GM18907 (cell line): ENCODE results near the gene MEPE.
"Not testable (repeated sequence)": the region's sequence is repeated elsewhere in the genome, so short reads cannot be mapped to it uniquely, and the experiment has no call there.

Experiments
- ATAC-seq: cut with Tn5 transposase; IDR thresholded peaks from one replicate; pipeline ENCODE4 v1.9.1; 2021; ENCODE audit warnings: mild to moderate bottlenecking, moderate library complexity; ENCODE audit not compliant: unreplicated experiment

MEPE gene

DNA sequence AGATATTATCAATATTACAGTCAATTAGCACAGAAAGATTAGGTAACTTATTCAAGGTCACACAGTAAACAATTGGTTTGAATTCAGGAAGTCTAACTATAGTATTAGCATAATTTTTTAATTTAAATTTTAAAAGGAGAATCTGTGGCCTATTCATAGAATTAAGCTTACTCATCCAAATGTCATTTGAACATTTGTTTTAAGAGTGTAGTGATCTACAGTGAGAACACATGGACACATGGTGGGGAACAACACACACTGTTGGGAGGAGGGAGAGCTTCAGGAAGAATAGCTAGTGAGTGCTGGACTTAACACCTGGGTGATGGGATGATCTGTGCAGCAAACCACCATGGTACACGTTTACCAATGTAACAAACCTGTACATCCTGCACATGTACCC, 48.3 kb downstream of the MEPE start:
- no peak for ATAC-seq

DNA sequence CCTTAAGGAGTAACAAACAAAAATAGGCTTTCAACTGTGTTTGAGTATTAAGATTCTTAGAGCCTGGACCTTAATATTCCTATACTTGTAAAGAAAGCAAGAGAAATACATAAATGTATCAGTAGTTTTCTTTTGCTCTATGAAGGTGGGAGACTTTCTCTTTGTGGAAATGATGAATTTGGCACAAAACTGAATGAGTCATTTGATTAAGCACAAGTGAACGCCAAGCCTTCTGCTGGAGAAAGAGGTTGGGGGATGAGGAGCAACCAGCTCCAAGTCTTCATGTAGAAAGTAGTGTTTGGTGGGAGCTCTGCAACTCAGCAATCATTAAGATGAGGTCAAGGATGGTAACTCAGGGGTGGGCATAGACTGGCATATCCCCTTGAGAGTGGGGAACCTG, 49.6 kb downstream of the MEPE start:
- no peak for ATAC-seq

DNA sequence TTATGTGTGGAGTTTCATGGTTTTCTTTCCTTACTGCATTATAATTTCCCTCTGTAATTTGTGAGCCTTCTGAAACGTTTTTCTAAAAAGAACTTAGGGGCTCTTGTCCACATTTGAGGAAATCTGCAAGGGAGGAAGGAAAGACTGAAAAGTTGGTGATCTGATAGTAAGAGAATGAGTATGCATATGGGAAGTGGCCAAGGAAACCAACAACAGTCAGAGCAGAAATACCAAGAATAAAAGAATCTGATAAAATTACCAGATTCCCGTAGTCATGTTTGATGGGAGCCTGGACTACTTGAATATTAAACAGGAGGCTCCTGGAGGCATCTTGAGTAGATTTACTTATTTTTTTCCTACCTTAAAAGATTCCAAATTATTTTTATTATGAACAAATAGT, 50.1 kb downstream of the MEPE start:
- ATAC-seq: no peak

DNA sequence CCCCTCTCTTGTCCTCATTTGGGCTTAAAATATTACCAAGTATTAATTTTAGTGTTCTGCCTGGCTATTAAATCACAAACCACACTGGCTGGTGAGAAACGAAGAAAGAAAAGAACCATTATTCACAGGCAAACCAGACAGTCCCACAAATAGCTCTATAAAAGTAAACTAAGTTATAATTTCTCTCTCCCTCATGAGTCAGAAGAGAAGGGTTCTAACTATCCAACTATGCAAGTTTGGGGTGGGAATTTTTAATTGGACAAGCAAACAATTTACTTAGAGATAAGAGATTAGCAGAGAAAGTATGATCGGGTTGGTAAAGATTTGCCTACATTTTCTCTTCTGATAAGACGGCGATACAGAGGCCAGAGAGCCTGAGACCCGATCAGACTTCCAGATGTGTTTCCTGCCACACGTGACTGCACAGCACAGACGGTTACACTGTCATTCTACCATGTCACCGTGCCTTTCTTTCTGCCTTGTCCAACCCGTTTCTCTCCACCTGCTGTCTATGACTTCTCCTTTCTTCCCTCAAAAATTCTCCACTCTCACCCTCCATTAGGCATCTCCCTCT, 52.3 kb downstream of the MEPE start:
- ATAC-seq: no peak

DNA sequence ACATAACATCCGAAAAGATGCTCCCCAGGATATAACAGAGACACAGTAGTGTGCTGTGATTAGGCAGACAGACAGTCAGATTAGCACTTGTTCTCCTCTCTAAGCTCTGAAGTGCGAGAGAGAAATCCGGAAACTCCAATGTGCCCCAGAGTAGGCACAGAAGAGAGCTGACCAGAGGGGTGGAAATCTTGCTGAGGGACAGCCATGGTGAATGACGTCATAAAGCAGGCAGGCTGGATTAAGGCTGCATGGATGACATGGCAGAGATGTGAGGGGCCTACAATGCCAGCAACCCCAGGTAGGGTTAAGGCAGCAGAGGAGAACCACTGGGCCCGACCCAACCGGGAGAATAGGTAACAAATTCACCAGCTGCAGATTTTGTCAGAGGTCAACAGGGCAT, 53.3 kb downstream of the MEPE start:
- ATAC-seq: no peak

- ATAC-seq: not testable (repeated sequence)
Measured at GRCh38 chr4:87890753-87891152, 58.0 kb downstream of the MEPE start.

GRCh38 chr4:87895964-87896621, 63.3 kb downstream of the MEPE start:
- ATAC-seq: peak; percentile 69
